B cell (primary cell): ENCODE results near the gene TTC23. TPM values are rescaled to one million over a fixed set of nuclear protein-coding genes. Genes with fewer than 3 reads are reported as not detected.

ENCODE experiments used
- ATAC-seq: fragments of 200-7000 bp; cut with Tn5 transposase; one replicate; pipeline ENCODE4 v1.10.0; 2021; ENCODE audit warnings: low read depth, mild to moderate bottlenecking, moderate number of reproducible peaks, moderate library complexity
- CTCF ChIA-PET: fragments of 350-600 bp; sonication (Branson Sonifier 250); formaldehyde crosslinking; loops from one replicate; lab custom pipeline; 2021; ENCODE audit warnings: antibody characterized with exemption, inconsistent platforms; lab: Charles Lee
- POLR2A ChIA-PET: fragments of 350-600 bp; sonication (Branson Sonifier 250); formaldehyde crosslinking; loops from one replicate; lab custom pipeline; 2021; ENCODE audit warnings: antibody characterized with exemption; lab: Charles Lee
- DNase-seq: peaks from one replicate; pipeline ENCODE4 v3.0.0; 2013
- H2AFZ ChIP-seq: 2 replicates; pipeline ENCODE4 v1.6.1; 2012; ENCODE audit warnings: mild to moderate bottlenecking, low read depth, low read length; ENCODE audit not compliant: insufficient read depth, poor library complexity, severe bottlenecking
- H3K27ac ChIP-seq, 2 donors: 1 replicate in 1 of 2; 2 replicates in 1 of 2; pipeline ENCODE4 v1.5.1; 2012 to 2013; ENCODE audit warnings: low read length in 2 of 2, mild to moderate bottlenecking in 2 of 2, moderate library complexity in 1 of 2
- H3K27me3 ChIP-seq, 4 experiments: fragments of 200-600 bp in 1 of 4; sonication (generic) in 1 of 4; replicated peaks in 1 of 4; 1 replicate in 2 of 4; 2 replicates in 2 of 4; pipeline versions ENCODE4 v1.6.1 to v1.7.0; 2013 to 2016; ENCODE audit warnings: low read length in 3 of 4, mild to moderate bottlenecking in 2 of 4, mixed read lengths in 1 of 4, moderate library complexity in 1 of 4; ENCODE audit not compliant: insufficient read depth in 4 of 4, control insufficient read depth in 3 of 4; ENCODE audit errors: control extremely low read depth in 1 of 4
- H3K36me3 ChIP-seq, 2 experiments: replicated peaks in 1 of 2; 1 replicate in 1 of 2; 2 replicates in 1 of 2; pipeline versions ENCODE4 v1.6.1 to v1.7.1; 2013; ENCODE audit warnings: low read length in 1 of 2; ENCODE audit not compliant: insufficient read depth in 2 of 2, control insufficient read depth in 1 of 2; ENCODE audit errors: control extremely low read depth in 1 of 2, extremely low read depth in 1 of 2
- H3K4me1 ChIP-seq, 2 donors: fragments of 200-600 bp in 1 of 2; sonication (generic) in 1 of 2; 1 replicate in 1 of 2; 2 replicates in 1 of 2; pipeline versions ENCODE4 v1.5.1 to v1.6.1; 2013 to 2017; ENCODE audit warnings: low read length in 2 of 2; ENCODE audit not compliant: control insufficient read depth in 2 of 2, insufficient read depth in 2 of 2
- H3K4me2 ChIP-seq: replicated peaks from 2 replicates; pipeline ENCODE3; 2012; ENCODE audit warnings: mild to moderate bottlenecking, low read depth, low read length; ENCODE audit not compliant: poor library complexity, severe bottlenecking
- H3K4me3 ChIP-seq, 5 experiments: fragments of 200-600 bp in 1 of 5; sonication (generic) in 1 of 5; 1 replicate in 3 of 5; 2 replicates in 2 of 5; pipeline versions ENCODE4 v1.5.1 to v1.7.0; 2011 to 2016; ENCODE audit warnings: low read length in 4 of 5, mild to moderate bottlenecking in 4 of 5, low read depth in 2 of 5, control low read depth in 1 of 5, moderate library complexity in 1 of 5; ENCODE audit not compliant: insufficient read depth in 1 of 5; ENCODE audit errors: control extremely low read depth in 1 of 5, extremely low read depth in 1 of 5
- H3K79me2 ChIP-seq: fragments of 200-600 bp; sonication (generic); one replicate; pipeline ENCODE4 v1.6.0; 2016; ENCODE audit warnings: low read length; ENCODE audit not compliant: control insufficient read depth, insufficient read depth
- H3K9ac ChIP-seq: fragments of 200-600 bp; sonication (generic); 2 replicates; pipeline ENCODE4 v1.6.1; 2017; ENCODE audit warnings: mild to moderate bottlenecking, low read length, moderate library complexity
- H3K9me3 ChIP-seq, 3 donors: one replicate each; pipeline versions ENCODE4 v1.6.1 to v1.7.1; 2013; ENCODE audit warnings: low read length in 2 of 3; ENCODE audit not compliant: control insufficient read depth in 2 of 3, insufficient read depth in 1 of 3; ENCODE audit errors: control extremely low read depth in 1 of 3
- H4K20me1 ChIP-seq: 2 replicates; pipeline ENCODE4 v1.6.0; 2012; ENCODE audit warnings: mild to moderate bottlenecking, low read length; ENCODE audit not compliant: insufficient read depth, control insufficient read depth, poor library complexity, severe bottlenecking
- H3K27ac Mint-ChIP-seq: one replicate; pipeline ENCODE4 v1.8.0; 2021; ENCODE audit warnings: mixed read lengths
- H3K27me3 Mint-ChIP-seq: one replicate; pipeline ENCODE4 v1.8.0; 2021; ENCODE audit warnings: mixed read lengths
- H3K4me1 Mint-ChIP-seq: one replicate; pipeline ENCODE4 v1.8.0; 2021; ENCODE audit warnings: mixed read lengths
- H3K4me3 Mint-ChIP-seq: one replicate; pipeline ENCODE4 v1.8.0; 2021; ENCODE audit warnings: mixed read lengths
- H3K9me3 Mint-ChIP-seq: one replicate; pipeline ENCODE4 v1.8.0; 2022; ENCODE audit warnings: mixed read lengths; ENCODE audit not compliant: insufficient read depth
- CTCF ChIP-seq: fragments of 200-600 bp; IDR thresholded peaks from one replicate; pipeline ENCODE4 v1.8.0; 2022; ENCODE audit warnings: antibody characterized with exemption, mild to moderate bottlenecking
- EZH2 ChIP-seq: IDR thresholded peaks from 2 replicates; pipeline ENCODE4 v1.6.1; 2012; ENCODE audit warnings: borderline replicate concordance, low read depth, mild to moderate bottlenecking, moderate library complexity, low read length; ENCODE audit not compliant: insufficient read depth, poor library complexity, severe bottlenecking
- WGBS: methylation state at CpG from one replicate; pipeline ENCODE4 v1.1.5; 2013; ENCODE audit warnings: missing lambda C conversion rate; ENCODE audit not compliant: insufficient coverage; 5-methylcytosine and 5-hydroxymethylcytosine counted together
- intact Hi-C: fragments of 100-400 bp; cut with micrococcal nuclease; formaldehyde crosslinking; loops from one replicate; pipeline ENCODE4 v1.10.0; 2022
- polyA plus RNA-seq: library from polyadenylated mRNA; depleted of rRNA; stranded (reverse); fragments of >200 nt; gene quantifications from 2 replicates; pipeline ENCODE4 v1.2.3, GENCODE V29; 2012
- total RNA-seq, 2 donors: library from RNA; stranded (reverse); fragments of 120-200 nt in 1 of 2; gene quantifications; 1 replicate in 1 of 2; 2 replicates in 1 of 2; pipeline versions ENCODE4 v1.2.3 to v1.2.4, GENCODE V29; 2013 to 2022

Gene TTC23
- total and polyA plus RNA-seq, 2 donors (not counting 1 experiment from before 2014, with no cell fraction given), result 0.15 to 1.9 TPM

GRCh38 chr15:99090938-99091337, 158.4 kb downstream of the TTC23 start:
- Histone ChIP-seq H3K27me3 (no peaks in the 10 kb centered on the region), H3K9me3 (no peaks in the 10 kb centered on the region), H3K4me3 (no peak overlapping the region), H2AFZ (peak overlapping the region; percentile 25), H4K20me1 (no peaks in the 10 kb centered on the region), H3K79me2 (no peaks in the 10 kb centered on the region), H3K36me3 (no peaks in the 10 kb centered on the region), H3K4me2 (peak overlapping the region; percentile 64), H3K9ac (no peak overlapping the region), H3K27ac (peak overlapping the region in 1 of 2 donors; percentile 61), H3K4me1 (peaks cover 14 to 19% of the 10 kb centered on the region in 2 donors)
- H3K9me3 Mint-ChIP-seq, result no peaks in the 10 kb centered on the region
- intact Hi-C loops, result no loop called here
- ATAC-seq, result no peak
- CTCF ChIA-PET, result interaction anchor here (1.2 to 2.2 kb wide), 2 partner anchors 14 to 16 kb away, joined by 5 to 12 read pairs; no protein-coding TSS in a partner anchor
- POLR2A ChIA-PET, result no interaction called here
- 100% methylated on average over 1 of the region's 1 CpG for WGBS
- H3K4me3 Mint-ChIP-seq, result no peak overlapping the region
- DNase-seq, result no peak
- no peak overlapping the region for H3K27ac Mint-ChIP-seq
- TF ChIP-seq CTCF (no peak), EZH2 (no peak)
- peaks cover 4% of the 10 kb centered on the region for H3K27me3 Mint-ChIP-seq
- H3K4me1 Mint-ChIP-seq, result peaks cover 16% of the 10 kb centered on the region

- CTCF ChIA-PET, result interaction anchor here (0.9 to 2.2 kb wide), 3 partner anchors 10 to 15 kb away, joined by 3 to 12 read pairs (median 5); no protein-coding TSS in a partner anchor
- no peaks in the 10 kb centered on the region for H3K27me3 ChIP-seq
- peak overlapping the region; percentile 64 for H3K4me2 ChIP-seq
- peak overlapping the region in 1 of 2 donors; percentile 61 for H3K27ac ChIP-seq
- H3K4me3 Mint-ChIP-seq, result peak overlapping the region; percentile 6
- no peak overlapping the region for H3K4me3 ChIP-seq
- H3K79me2 ChIP-seq, result no peaks in the 10 kb centered on the region
- TF ChIP-seq CTCF (no peak), EZH2 (no peak)
- peak overlapping the region; percentile 63 for H3K27ac Mint-ChIP-seq
- ATAC-seq (peak; percentile 97), DNase-seq (peak; percentile 76)
- no peaks in the 10 kb centered on the region for H4K20me1 ChIP-seq
- WGBS, result 0% methylated on average over 1 of the region's 3 CpGs
- H3K9ac ChIP-seq, result peak overlapping the region; percentile 33
- H3K27me3 Mint-ChIP-seq, result peaks cover 4% of the 10 kb centered on the region
- no peaks in the 10 kb centered on the region for H3K36me3 ChIP-seq
- H3K4me1 ChIP-seq, result peaks cover 14 to 19% of the 10 kb centered on the region in 2 donors
- intact Hi-C loops, result no loop called here
- H3K9me3 ChIP-seq, result no peaks in the 10 kb centered on the region
- H3K9me3 Mint-ChIP-seq, result no peaks in the 10 kb centered on the region
- peak overlapping the region; percentile 44 for H2AFZ ChIP-seq
- H3K4me1 Mint-ChIP-seq, result peaks cover 16% of the 10 kb centered on the region
- POLR2A ChIA-PET, result interaction anchor here (0.6 kb wide), 1 partner anchor 260 kb away, joined by 7 read pairs; no protein-coding TSS in a partner anchor
Measured at GRCh38 chr15:99090011-99090699, 159.2 kb downstream of the TTC23 start.
